ENCODE results near the gene PTCD2. TPM values are rescaled to one million over a fixed set of nuclear protein-coding genes. Genes with fewer than 3 reads are reported as not detected.

PTCD2 gene
- total and polyA plus RNA-seq, 9 of the 15 experiments (the other 6 are each of a cell fraction or from before 2014, with no cell fraction given): 11.9 to 28.5 (median 18.6) TPM

DNA sequence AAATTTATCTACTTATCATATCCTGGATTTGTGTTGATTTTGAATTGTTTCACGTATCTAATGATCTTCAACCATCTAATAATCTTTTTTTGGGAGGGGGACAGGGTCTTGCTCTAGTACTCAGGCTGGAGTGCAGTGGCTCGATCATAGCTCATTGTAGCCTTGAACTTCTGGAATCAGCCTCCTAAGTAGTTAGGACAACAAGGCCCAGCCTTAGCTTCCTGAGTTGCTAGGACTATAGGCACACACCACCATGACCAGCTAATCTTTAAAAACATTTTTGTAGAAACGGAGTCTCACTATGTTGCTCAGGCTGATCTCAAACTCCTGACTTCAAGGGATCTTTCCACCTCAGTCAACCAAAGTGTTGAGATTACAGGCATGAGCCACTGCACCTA, 34.8 kb upstream of the PTCD2 start (continued):
- TF ChIP-seq, protein P1, sequence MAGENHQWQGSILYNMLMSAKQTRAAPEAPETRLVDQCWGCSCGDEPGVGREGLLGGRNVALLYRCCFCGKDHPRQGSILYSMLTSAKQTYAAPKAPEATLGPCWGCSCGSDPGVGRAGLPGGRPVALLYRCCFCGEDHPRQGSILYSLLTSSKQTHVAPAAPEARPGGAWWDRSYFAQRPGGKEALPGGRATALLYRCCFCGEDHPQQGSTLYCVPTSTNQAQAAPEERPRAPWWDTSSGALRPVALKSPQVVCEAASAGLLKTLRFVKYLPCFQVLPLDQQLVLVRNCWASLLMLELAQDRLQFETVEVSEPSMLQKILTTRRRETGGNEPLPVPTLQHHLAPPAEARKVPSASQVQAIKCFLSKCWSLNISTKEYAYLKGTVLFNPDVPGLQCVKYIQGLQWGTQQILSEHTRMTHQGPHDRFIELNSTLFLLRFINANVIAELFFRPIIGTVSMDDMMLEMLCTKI (IDR thresholded peaks at IDR 0.05; ENCODE audit: partially characterized antibody): no peak
- TF ChIP-seq NR1H2 (CRISPR knock-in tag; IDR thresholded peaks at IDR 0.05) (no peak), POLR2A (conservative IDR thresholded peaks at IDR 0.05) (no peak), FOXK1 (CRISPR knock-in tag; IDR thresholded peaks at IDR 0.05; ENCODE audit: borderline replicate concordance) (no peak), ZKSCAN3 (CRISPR knock-in tag; IDR thresholded peaks at IDR 0.05) (no peak), RNF2 (IDR thresholded peaks at IDR 0.05) (no peak), HNRNPL (IDR thresholded peaks at IDR 0.05; ENCODE audit: low read depth, low read length) (no peak), MTA3 (IDR thresholded peaks at IDR 0.05; ENCODE audit: borderline replicate concordance) (no peak), SMARCA5 (IDR thresholded peaks at IDR 0.05) (no peak), ARID1B (IDR thresholded peaks at IDR 0.05) (no peak), ZNF778 (CRISPR knock-in tag; IDR thresholded peaks at IDR 0.05) (no peak), FUS (optimal IDR thresholded peaks at IDR 0.05; ENCODE audit: low read depth, low read length) (no peak), EP400 (IDR thresholded peaks at IDR 0.05) (no peak), ZFX (CRISPR knock-in tag; IDR thresholded peaks at IDR 0.05) (no peak), SREBF2 (CRISPR knock-in tag; IDR thresholded peaks at IDR 0.05) (no peak)
- TF ChIP-seq, protein P2, sequence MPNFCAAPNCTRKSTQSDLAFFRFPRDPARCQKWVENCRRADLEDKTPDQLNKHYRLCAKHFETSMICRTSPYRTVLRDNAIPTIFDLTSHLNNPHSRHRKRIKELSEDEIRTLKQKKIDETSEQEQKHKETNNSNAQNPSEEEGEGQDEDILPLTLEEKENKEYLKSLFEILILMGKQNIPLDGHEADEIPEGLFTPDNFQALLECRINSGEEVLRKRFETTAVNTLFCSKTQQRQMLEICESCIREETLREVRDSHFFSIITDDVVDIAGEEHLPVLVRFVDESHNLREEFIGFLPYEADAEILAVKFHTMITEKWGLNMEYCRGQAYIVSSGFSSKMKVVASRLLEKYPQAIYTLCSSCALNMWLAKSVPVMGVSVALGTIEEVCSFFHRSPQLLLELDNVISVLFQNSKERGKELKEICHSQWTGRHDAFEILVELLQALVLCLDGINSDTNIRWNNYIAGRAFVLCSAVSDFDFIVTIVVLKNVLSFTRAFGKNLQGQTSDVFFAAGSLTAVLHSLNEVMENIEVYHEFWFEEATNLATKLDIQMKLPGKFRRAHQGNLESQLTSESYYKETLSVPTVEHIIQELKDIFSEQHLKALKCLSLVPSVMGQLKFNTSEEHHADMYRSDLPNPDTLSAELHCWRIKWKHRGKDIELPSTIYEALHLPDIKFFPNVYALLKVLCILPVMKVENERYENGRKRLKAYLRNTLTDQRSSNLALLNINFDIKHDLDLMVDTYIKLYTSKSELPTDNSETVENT (CRISPR knock-in tag; IDR thresholded peaks at IDR 0.05): no peak
